Hematopoietic multipotent progenitor cell treated with erythropoietin and hydrocortisone succinate and interleukin-3 and kit ligand, for 15 days (in vitro differentiated cells): ENCODE measurements around the gene VPS36.
"Not testable (repeated sequence)": the region's sequence is repeated elsewhere in the genome, so short reads cannot be mapped to it uniquely, and the experiment has no call there.

ENCODE experiments used
- DNase-seq: peaks from one replicate; pipeline ENCODE4 v3.0.0-alpha.2; 2015; ENCODE audit warnings: low spot score

The VPS36 gene, protein sequence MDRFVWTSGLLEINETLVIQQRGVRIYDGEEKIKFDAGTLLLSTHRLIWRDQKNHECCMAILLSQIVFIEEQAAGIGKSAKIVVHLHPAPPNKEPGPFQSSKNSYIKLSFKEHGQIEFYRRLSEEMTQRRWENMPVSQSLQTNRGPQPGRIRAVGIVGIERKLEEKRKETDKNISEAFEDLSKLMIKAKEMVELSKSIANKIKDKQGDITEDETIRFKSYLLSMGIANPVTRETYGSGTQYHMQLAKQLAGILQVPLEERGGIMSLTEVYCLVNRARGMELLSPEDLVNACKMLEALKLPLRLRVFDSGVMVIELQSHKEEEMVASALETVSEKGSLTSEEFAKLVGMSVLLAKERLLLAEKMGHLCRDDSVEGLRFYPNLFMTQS

DNA sequence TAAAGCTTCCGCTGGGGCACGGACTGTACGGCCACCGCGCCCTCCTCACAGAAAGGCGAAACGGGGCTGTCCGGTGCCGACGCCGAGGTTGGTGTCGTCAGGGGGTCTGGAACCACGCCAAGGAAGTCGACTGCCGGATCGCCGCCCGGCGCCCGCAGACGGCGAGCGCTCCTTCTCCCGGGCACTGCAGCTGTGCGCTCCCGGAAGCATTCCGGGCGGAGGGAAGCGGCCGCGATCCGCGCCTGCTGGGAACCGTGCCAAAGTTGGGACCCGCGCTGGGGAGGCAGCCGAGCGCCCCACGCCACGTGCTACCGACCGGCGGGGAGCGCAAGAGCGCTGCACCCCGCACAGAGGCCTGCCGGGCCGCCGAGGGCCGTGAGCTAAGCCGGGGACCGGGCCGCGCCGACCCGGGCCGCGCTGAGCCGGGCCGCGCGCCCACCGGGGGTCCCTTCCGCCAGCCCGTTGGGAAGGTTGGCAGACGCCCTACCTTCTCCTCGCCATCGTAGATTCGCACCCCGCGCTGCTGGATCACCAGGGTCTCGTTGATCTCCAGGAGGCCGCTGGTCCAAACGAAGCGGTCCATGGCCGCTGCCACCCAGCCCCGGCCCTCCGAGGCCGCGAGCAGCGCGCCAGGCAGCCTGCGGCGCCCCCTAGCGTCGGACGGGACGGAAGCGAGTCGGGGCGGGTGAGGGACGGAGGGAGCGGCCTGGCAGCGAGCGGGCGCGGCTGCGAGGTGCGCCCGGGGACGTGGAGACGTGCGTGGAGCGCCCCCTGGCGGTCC, at the start of gene VPS36:
Gene VPS36 (minus strand): TSS at position 623 of the 781 bp plus-strand sequence. CDS start 40 bp downstream, at position 583.
- DNase-seq = peak; percentile 97

DNA sequence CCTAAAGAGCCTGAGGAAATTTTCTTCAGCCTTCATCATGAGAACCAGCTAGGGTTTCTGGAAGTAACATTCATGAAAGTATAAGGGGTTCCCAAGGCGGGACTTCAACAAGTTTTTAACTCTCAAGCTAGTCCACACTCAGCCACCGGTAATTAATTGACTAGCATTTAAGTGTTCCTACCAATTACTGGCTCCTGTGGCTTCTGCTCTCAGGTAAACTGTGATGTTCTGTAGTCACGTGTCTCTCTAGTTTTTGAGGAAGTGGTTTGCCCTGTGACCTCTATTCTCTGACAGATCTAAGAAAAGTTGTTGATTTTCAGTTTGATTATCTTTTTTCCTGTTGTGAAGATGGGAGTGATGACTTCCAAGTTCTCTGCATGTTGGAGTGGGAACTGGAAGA, 47.5 kb upstream of the VPS36 start:
- DNase-seq = not testable (repeated sequence)

DNA sequence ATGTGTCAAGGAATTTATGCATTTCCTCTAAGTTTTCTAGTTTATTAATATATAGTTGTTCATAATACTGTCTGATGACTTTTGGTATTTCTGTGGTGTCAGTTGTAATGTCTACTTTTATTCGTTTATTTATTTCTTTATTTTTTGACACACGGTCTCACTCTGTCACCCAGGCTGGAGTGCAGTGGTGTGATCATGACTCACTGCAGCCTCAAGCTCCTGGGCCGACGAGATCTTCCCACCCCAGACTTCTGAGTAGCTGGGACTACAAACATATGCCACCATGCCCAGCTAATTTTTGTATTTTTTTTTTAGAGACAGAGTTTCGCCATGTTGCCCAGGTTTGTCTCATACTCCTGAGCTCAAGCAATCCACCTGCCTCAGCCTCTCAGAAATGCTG, 43.8 kb upstream of the VPS36 start:
- DNase-seq = not testable (repeated sequence)

DNA sequence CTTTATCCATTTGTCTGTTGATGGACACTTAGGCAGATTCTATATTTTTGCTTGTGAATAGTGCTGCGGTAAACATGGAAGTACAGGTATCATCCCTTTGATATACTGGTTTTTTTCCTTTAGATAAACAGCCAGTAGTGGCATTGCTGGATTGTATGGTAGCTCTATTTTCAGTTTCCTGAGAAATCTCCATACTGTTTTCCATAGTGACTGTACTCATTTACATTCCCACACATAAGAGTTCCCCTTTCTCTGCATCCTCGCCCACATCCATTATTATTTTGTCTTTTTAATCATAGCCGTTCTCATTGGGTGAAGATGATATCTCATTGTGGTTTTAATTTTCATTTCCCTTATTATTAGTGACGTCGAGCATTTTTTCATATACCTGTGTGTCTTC, 40.6 kb upstream of the VPS36 start:
- not testable (repeated sequence) for DNase-seq

DNA sequence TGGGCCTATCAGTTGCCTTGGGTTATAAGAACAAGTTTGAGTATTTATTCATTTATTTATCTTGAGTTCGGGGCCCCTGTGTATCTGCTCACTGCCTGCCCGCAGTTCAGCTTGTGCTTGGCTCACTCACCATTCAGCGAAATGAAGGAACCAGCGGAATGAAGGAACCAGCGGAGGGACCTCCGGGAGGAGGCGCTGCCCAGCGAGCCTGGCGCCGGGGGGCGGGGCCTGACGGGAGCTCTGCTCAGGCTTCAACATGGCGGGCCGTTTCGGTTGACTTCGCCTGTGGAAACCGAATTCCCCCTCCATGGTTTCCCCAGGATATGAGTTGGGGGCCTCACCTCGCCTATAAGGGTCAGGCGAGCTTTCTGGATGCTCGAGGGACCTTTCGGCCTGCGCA, 38.3 kb upstream of the VPS36 start:
- not testable (repeated sequence) for DNase-seq

DNA sequence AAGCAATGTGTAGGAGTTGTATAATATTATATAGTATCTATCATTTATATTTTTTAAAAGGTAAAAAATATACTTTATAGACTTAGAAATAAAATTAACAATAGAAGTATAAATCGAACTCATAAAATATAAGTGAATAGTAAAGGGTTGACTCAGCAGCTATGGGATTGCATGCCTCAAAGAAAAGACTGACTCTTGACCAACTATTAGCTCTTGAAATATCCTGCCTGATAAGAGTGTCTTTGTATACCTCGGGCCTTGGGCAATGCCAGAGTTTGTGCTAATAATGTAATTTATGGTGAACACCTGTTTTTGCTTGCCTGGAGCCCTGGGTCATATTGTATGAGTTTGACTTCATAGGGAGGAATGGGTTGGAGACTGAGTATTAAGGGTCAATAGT, 36.6 kb upstream of the VPS36 start:
- DNase-seq = not testable (repeated sequence)

DNA sequence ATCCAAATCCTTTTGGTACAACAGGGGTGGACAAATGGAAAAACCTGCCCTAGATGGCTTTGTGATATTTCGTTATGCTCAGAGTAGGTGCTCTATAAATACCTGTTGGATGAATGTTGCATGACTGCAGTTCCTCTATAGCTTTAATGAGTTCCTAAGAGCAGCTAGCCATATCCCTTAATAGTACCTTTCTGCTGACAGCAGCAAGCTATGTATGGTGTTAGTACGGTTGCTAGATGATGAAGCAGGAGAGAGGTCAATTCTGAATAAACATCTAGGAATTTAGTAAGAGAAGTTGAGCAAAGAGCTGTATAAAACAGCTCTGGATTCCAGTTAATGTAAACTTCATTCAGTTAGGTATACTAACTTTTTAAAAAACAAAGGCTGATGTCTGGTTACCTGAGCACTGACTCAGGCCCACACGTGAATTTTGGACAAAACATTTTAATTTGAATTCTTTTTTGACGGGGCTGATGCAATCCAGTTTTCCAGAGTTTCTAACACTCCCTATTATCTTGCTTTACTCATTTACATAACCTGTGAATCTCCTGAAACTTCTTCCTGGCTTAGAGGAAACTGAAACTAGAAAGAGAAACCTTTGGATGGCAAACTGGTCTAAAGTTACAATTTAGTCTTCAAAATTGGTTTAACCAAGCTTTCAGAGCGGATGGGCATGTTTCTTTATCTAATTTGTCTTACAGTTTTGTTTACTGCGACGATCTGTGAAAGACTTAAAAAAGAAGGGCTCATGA, 30.4 kb upstream of the VPS36 start:
- not testable (repeated sequence) for DNase-seq

DNA sequence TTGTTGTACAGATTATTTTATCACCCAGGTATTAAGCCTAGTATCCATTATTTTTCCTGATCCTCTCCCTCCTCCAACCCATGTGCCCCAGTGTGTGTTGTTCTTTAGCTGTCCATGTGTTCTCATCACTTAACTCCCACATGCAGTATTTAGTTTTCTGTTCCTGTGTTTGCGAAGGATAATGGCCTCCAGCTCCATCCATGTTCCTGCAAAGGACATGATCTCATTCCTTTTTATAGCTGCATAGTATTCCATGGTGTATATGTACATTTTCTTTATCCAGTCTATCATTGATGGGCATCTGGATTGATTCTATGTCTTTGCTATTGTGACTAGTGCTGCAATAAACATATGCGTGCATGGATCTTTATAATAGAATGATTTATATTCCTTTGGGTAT, 18.1 kb upstream of the VPS36 start:
- not testable (repeated sequence) for DNase-seq

DNA sequence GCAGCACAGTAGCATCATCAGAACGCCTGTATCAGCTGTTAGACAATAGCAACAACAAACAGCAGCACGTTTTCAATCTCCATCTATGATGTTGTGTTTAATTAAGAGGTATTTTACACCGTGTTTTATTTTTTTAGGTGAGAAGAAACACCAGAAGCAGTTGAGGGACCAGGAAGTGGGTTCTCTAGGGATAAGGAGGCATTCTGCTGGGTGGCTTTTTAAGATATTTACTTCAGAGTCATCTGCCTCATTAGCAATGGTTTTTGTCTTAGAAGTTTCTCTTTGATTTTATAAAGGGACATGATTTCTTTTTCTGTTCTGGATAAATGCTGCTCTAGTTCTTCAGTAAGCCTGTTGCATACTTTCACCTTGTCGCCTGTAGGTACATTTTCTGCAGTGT, 13.1 kb upstream of the VPS36 start:
- DNase-seq = no peak

DNA sequence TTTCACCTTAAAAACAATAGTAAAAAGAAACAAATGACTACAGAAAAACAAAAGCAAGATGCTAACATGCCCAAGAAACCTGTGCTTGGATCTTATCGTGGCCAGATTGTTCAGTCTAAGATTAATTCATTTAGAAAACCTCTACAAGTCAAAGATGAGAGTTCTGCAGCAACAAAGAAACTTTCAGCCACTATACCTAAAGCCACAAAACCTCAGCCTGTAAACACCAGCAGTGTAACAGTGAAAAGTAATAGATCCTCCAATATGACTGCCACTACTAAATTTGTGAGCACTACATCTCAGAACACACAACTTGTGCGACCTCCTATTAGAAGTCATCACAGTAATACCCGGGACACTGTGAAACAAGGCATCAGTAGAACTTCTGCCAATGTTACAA, 10.8 kb upstream of the VPS36 start:
- no peak for DNase-seq

DNA sequence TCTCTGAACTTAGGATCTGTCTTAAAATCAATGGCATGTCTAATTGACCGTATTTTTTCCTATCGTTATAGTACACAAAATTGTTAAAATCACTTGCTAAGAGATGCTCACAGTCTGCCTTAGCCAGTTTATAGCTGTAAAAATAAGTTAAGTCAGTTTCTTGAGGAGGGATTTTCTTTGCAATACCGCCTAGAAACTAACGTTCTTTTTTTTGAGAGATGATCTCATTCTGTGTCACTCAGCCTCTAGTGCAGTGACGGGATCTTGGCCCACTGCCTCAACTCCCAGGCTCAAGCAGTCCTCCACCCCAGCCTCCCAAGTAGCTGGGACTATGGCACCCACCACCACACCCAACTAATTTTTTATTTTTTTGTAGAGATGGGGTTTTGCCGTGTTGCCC, 9.2 kb upstream of the VPS36 start:
- DNase-seq = no peak

DNA sequence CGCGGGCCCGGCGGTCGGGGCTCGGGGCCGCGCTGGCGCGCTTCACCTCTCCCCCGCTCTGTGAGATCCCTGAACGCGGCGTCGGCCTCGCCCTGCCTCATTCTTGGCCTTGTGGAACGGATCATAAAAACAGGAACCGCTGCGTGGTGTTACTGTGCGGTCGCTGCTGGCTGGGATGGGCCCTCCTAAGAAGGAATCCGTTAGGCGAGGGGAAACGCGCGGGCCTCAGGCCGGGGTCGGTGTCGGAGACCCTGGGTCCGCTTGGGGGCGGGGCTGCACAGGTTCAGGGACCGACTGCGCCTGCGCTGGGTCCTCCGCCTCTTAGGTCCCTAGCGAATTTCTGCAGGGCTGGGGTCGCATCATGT, 5.2 kb upstream of the VPS36 start:
- DNase-seq = peak; percentile 61

DNA sequence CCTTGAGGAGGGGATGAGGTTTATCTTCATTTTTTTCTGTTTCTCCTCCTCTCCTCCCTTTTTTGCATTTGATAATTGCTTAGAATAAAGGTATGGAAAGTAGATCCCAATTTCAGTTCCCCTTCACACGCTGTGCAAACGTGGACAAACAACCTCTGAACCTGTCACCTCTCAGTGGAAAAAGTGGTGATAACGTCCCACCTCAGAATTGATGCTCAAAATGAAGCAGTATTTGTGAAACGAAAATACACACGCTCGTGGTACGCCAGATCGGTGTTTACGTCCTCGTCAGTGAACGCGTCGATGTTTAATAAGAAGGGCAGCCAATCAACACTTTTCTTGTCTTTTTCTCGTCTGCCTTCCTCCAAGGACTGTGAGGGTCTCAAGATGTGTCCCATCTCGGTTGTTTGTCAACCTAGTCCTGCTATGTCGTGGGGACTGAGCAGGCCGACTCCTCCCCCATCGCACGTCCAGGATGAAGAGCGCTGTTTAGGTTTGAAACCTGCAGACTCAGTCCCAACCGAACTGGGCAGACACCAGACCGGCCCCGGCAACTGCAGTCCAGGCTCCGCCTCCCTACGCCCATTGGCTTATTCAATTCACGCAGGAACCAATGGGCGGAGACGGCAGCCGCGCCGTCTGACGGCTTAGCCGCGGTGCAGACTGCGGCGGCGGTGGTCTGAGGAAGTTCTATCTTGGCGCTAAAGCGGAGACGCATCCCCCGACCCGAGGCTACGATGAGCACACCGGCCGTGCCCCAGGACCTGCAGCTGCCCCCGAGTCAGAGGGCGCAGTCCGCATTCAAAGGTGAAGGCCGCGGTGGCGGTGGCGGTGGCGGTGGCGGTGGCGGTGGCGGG, 4.6 kb upstream of the VPS36 start, which contains the start of gene CKAP2:
Gene CKAP2 (plus strand): TSS at position 659 of the 857 bp plus-strand sequence. CDS start 79 bp downstream, at position 738.
- DNase-seq = peak; percentile 97

DNA sequence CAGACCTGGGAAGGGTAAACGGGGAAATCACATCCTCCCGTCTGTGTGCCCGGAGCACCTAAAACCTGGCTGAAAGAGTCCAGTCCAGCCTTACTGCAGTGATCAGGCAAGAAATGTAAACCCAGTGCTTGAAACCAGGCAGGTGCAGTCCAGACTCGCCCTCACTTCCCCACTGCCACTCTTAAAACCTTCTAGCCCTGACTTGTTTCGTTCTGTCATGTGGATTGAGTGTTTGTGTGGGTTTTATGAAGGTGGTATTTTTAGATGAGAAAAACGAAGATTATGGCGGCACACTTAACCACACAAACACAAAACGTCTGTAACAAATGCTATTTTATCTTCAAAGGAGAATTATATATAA, 4.0 kb upstream of the VPS36 start:
- DNase-seq = peak; percentile 42

DNA sequence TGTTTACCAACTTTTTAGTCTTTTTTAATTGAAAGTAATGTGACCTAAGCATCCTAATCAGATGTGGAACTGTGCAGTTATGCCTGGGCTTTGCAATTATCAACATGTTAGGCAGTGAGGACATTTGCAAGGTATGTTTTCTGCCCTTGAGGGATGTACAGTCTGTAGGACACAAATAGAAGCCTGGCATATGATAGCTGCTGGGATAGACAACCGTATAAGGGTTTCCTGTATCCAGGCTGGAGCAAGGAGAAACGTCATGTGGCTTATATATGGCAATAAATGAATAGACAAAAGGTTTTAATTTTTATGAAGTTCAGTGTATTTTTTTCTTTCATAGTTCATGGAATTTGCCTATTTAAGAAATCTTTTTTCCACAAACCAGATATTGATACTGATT, 2.0 kb upstream of the VPS36 start:
- DNase-seq = no peak

DNA sequence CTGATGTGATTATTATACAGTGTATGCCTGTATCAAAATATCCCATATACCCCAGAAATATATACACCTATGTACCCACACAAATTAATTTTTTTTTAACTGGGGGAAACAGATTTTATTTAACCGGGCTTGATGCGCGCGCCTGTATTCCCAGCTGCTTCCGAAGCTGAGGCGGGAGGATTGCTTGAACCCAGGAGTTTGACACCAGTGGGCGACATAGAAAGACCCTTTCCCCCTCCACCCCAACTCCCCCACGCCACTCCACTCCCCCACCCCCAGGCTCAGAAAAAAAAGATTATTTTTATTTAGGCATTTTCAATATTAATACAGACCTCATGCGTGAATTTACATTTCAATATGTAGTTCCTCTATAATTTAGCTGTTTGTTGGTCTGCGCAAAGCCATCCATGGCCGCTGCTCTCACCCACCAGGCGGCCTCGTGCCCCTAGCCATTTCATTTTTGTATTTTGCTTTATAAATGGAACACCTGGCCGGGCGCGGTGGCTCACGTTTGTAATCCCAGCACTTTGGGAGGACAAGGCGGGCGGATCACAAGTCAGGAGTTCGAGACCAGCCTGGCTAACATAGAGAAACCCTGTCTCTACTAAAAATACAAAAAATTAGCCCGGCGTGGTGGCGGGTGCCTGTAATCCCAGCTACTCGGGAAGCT, 836 bp upstream of the VPS36 start:
- no peak for DNase-seq

DNA sequence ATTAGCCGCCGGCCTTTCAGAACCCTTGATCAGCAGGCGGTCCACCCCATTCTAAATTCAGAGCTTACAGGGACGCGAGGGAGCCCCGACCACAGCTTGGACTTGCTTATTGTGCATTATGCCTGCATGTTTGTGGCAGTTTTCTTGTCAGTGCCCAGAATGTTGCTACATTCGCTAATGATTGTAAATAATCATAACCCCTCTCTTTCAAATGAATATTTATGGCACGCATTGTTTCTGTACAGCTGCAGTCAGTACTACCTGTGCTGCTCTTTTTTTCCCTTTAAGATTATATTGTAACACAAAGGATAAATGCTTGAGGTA, 321 bp upstream of the VPS36 start:
- DNase-seq = no peak

DNA sequence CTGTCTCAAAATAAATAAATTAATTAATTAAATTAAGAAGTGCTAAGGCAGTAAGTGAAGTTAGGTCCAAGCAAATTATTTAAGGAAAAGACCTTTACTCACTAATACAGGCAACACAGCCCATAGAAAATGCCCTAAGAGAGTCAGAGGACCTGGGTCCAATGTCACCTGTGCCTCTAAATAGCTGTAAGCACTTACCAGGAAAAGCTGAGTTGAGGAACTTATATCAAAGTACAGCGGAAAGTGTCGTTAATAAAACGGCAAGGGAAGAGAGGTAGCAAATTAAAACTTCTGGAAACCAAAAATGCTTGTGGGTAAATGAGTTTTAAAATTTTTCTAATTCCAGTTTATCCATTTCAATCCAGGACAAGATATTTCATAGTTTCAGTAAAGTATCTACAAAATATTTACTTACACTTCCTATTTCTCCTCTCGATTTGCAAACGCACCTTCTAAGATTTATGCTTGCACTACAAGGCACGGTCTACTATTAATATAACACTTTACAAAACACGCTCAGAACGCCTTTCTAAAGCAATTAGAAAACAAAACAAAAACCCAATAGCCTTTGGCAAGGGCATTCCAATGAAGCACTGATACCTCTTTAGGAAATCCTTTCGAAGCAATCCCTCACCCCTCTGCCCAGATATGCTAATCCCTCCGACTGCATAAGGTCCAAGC, 963 bp downstream of the VPS36 start:
- DNase-seq = no peak

DNA sequence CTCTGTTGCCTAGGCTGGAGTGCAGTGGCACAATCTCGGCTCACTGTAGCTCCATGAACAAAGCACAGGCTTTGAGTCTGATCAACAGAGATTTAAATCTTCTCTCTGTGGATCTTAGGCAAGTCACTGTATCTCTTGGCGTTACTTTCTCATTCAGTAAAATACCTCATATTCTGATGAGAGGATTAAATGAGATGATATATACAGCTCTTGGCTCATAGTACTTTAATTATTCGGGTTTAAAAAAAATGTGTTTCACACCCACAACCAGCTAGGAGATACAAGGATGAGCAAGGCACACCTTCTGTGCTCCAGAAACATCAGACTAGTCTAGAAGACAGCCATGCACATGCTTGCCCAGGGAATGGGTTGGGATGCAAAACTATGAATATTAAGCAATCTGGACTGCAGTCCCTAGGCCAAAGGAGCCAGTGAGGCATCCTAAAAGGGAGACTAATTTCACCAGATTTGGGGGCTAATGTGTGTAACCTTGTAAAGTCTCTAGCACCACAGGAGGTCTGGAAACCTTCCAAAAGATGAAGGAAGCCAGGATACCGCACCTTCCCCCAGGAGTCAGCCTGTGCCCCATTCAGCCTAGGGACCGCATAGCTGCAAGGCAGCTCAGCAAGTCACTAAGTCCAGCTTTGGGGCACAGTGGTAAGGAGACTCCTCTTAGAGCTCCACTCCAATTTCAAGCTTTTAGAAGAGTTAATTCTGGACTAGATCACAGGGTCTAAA, 2.5 kb downstream of the VPS36 start:
- no peak for DNase-seq

DNA sequence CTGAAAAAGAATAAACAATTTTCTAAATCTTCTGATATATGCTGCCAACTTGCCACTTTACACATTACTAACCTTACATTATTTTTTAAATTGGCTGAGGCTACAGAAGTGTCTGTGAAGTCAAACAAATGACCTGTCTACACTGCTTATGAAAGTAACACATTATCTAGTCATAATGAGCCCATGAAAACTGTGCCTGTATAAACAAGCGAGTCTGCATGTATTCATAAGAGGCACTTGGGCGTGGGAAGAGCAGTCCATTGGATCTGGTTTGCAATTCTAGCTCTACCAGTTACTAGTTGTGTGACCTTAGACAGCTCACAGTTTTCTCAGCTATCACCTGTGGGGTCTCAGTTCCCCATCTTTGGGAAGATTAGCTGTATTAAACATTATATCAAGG, 3.1 kb downstream of the VPS36 start:
- no peak for DNase-seq
